ENCODE results near the gene PRKCA.

DNA sequence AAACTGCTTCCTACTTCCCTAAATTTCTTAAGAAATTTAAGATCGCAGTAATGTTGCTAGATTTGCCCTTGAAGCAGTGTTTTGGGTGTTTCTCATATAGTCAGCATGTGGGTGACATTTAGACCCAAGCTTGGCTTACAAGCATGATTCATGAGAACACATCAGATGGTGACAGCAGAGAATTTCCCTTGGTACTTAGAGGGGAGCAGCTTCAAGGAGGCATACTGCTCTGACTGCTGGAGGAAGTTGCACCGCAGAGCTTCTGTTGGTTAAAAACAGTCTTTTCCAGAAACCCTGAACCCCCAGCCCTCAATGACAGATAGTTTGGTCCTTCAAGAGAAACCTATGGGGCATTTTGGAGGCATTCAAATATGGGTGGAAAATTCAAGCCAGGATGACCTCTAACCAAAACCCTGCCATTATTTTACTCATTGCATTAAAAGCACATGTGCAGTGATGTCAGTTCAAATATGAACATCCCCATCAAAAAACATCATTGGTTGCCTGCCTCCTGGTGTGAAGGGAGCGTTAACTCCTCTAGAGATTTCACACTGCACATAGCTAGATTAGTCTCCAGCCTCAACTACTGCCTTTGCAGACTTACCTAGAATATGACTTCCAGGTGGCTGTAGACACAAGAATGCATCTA is 331.0 kb downstream of the PRKCA start:
- TF ChIP-seq EZH2 (IDR thresholded peaks at IDR 0.05; ENCODE audit: low read depth, unreplicated experiment) (no peak), POLR2AphosphoS5 (IDR thresholded peaks at IDR 0.05; ENCODE audit: low read depth) (no peak), EZH2phosphoT487 (IDR thresholded peaks at IDR 0.05; ENCODE audit: unreplicated experiment) (no peak), JUNB (IDR thresholded peaks at IDR 0.05; ENCODE audit: unreplicated experiment) (no peak), ZNF114 (CRISPR knock-in tag; IDR thresholded peaks at IDR 0.05) (no peak), CREB1 (CRISPR knock-in tag; IDR thresholded peaks at IDR 0.05; ENCODE audit: low read depth) (no peak), STAT1 (IDR thresholded peaks at IDR 0.05; ENCODE audit: unreplicated experiment) (no peak), ZNF331 (CRISPR knock-in tag; IDR thresholded peaks at IDR 0.05; ENCODE audit: low read depth) (no peak)
- TF ChIP-seq, protein P1, sequence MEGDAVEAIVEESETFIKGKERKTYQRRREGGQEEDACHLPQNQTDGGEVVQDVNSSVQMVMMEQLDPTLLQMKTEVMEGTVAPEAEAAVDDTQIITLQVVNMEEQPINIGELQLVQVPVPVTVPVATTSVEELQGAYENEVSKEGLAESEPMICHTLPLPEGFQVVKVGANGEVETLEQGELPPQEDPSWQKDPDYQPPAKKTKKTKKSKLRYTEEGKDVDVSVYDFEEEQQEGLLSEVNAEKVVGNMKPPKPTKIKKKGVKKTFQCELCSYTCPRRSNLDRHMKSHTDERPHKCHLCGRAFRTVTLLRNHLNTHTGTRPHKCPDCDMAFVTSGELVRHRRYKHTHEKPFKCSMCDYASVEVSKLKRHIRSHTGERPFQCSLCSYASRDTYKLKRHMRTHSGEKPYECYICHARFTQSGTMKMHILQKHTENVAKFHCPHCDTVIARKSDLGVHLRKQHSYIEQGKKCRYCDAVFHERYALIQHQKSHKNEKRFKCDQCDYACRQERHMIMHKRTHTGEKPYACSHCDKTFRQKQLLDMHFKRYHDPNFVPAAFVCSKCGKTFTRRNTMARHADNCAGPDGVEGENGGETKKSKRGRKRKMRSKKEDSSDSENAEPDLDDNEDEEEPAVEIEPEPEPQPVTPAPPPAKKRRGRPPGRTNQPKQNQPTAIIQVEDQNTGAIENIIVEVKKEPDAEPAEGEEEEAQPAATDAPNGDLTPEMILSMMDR (conservative IDR thresholded peaks at IDR 0.05; ENCODE audit: low read depth in 2 of 2): no peak
- TF ChIP-seq, protein P2, sequence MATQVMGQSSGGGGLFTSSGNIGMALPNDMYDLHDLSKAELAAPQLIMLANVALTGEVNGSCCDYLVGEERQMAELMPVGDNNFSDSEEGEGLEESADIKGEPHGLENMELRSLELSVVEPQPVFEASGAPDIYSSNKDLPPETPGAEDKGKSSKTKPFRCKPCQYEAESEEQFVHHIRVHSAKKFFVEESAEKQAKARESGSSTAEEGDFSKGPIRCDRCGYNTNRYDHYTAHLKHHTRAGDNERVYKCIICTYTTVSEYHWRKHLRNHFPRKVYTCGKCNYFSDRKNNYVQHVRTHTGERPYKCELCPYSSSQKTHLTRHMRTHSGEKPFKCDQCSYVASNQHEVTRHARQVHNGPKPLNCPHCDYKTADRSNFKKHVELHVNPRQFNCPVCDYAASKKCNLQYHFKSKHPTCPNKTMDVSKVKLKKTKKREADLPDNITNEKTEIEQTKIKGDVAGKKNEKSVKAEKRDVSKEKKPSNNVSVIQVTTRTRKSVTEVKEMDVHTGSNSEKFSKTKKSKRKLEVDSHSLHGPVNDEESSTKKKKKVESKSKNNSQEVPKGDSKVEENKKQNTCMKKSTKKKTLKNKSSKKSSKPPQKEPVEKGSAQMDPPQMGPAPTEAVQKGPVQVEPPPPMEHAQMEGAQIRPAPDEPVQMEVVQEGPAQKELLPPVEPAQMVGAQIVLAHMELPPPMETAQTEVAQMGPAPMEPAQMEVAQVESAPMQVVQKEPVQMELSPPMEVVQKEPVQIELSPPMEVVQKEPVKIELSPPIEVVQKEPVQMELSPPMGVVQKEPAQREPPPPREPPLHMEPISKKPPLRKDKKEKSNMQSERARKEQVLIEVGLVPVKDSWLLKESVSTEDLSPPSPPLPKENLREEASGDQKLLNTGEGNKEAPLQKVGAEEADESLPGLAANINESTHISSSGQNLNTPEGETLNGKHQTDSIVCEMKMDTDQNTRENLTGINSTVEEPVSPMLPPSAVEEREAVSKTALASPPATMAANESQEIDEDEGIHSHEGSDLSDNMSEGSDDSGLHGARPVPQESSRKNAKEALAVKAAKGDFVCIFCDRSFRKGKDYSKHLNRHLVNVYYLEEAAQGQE (IDR thresholded peaks at IDR 0.05; ENCODE audit: unreplicated experiment): no peak
- TF ChIP-seq, protein P3, sequence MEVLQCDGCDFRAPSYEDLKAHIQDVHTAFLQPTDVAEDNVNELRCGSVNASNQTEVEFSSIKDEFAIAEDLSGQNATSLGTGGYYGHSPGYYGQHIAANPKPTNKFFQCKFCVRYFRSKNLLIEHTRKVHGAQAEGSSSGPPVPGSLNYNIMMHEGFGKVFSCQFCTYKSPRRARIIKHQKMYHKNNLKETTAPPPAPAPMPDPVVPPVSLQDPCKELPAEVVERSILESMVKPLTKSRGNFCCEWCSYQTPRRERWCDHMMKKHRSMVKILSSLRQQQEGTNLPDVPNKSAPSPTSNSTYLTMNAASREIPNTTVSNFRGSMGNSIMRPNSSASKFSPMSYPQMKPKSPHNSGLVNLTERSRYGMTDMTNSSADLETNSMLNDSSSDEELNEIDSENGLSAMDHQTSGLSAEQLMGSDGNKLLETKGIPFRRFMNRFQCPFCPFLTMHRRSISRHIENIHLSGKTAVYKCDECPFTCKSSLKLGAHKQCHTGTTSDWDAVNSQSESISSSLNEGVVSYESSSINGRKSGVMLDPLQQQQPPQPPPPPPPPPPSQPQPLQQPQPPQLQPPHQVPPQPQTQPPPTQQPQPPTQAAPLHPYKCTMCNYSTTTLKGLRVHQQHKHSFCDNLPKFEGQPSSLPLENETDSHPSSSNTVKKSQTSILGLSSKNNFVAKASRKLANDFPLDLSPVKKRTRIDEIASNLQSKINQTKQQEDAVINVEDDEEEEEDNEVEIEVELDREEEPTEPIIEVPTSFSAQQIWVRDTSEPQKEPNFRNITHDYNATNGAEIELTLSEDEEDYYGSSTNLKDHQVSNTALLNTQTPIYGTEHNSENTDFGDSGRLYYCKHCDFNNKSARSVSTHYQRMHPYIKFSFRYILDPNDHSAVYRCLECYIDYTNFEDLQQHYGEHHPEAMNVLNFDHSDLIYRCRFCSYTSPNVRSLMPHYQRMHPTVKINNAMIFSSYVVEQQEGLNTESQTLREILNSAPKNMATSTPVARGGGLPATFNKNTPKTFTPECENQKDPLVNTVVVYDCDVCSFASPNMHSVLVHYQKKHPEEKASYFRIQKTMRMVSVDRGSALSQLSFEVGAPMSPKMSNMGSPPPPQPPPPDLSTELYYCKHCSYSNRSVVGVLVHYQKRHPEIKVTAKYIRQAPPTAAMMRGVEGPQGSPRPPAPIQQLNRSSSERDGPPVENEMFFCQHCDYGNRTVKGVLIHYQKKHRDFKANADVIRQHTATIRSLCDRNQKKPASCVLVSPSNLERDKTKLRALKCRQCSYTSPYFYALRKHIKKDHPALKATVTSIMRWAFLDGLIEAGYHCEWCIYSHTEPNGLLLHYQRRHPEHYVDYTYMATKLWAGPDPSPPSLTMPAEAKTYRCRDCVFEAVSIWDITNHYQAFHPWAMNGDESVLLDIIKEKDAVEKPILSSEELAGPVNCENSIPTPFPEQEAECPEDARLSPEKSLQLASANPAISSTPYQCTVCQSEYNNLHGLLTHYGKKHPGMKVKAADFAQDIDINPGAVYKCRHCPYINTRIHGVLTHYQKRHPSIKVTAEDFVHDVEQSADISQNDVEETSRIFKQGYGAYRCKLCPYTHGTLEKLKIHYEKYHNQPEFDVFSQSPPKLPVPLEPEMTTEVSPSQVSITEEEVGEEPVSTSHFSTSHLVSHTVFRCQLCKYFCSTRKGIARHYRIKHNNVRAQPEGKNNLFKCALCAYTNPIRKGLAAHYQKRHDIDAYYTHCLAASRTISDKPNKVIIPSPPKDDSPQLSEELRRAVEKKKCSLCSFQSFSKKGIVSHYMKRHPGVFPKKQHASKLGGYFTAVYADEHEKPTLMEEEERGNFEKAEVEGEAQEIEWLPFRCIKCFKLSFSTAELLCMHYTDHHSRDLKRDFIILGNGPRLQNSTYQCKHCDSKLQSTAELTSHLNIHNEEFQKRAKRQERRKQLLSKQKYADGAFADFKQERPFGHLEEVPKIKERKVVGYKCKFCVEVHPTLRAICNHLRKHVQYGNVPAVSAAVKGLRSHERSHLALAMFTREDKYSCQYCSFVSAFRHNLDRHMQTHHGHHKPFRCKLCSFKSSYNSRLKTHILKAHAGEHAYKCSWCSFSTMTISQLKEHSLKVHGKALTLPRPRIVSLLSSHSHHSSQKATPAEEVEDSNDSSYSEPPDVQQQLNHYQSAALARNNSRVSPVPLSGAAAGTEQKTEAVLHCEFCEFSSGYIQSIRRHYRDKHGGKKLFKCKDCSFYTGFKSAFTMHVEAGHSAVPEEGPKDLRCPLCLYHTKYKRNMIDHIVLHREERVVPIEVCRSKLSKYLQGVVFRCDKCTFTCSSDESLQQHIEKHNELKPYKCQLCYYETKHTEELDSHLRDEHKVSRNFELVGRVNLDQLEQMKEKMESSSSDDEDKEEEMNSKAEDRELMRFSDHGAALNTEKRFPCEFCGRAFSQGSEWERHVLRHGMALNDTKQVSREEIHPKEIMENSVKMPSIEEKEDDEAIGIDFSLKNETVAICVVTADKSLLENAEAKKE (CRISPR knock-in tag; IDR thresholded peaks at IDR 0.05): no peak
